Urinary bladder (tissue), 4 donors: ENCODE results near the gene CAPN1. TPM values are rescaled to one million over a fixed set of nuclear protein-coding genes. Genes with fewer than 3 reads are reported as not detected.

Experiments
- DNase-seq: peaks from one replicate; pipeline ENCODE4 v3.0.0-alpha.2; 2015; ENCODE audit errors: extremely low spot score
- H3K27ac ChIP-seq: one replicate; pipeline ENCODE4 v1.5.1; 2013; ENCODE audit warnings: low read depth, mild to moderate bottlenecking, moderate library complexity
- H3K36me3 ChIP-seq: one replicate; pipeline ENCODE4 v1.6.1; 2013; ENCODE audit warnings: mild to moderate bottlenecking, moderate library complexity; ENCODE audit not compliant: insufficient read depth
- H3K4me1 ChIP-seq: one replicate; pipeline ENCODE4 v1.6.1; 2013; ENCODE audit warnings: mild to moderate bottlenecking, moderate library complexity; ENCODE audit not compliant: insufficient read depth
- H3K4me3 ChIP-seq: one replicate; pipeline ENCODE4 v1.5.1; 2013; ENCODE audit warnings: low read depth, low read length
- WGBS: extraction: QIAGEN DNeasy Blood & Tissue Kit; methylation state at CpG from one replicate; pipeline ENCODE4 v1.1.7; 2013; 5-methylcytosine and 5-hydroxymethylcytosine counted together
- polyA plus RNA-seq: library from polyadenylated mRNA; stranded (reverse); fragments of 200-250 nt; gene quantifications from one replicate; pipeline ENCODE4 v1.2.3, GENCODE V29; 2013
- total RNA-seq: library from RNA; depleted of rRNA; stranded (reverse); fragments of >200 nt; gene quantifications from one replicate; pipeline ENCODE4 v1.2.3, GENCODE V29; 2014
- donor health status: healthy with polysubstance abuse.
- donor health status: healthy.

Gene CAPN1
- total and polyA plus RNA-seq, 2 donors: 94.3 to 123 TPM

DNA sequence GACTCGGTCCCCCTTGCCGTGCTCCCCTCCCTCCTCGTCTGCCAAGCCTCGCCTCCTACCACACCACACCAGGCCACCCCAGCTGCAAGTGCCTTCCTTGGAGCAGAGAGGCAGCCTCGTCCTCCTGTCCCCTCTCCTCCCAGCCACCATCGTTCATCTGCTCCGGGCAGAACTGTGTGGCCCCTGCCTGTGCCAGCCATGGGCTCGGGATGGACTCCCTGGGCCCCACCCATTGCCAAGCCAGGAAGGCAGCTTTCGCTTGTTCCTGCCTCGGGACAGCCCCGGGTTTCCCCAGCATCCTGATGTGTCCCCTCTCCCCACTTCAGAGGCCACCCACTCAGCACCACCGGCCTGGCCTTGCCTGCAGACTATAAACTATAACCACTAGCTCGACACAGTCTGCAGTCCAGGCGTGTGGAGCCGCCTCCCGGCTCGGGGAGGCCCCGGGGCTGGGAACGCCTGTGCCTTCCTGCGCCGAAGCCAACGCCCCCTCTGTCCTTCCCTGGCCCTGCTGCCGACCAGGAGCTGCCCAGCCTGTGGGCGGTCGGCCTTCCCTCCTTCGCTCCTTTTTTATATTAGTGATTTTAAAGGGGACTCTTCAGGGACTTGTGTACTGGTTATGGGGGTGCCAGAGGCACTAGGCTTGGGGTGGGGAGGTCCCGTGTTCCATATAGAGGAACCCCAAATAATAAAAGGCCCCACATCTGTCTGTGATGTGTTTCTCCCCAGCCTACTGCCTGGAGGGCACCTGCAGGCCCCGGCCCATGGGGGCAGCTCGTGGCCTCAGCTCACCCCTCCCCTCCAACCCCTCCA, 29.8 kb downstream of the CAPN1 start:
- no peak overlapping the region for H3K4me3 ChIP-seq

DNA sequence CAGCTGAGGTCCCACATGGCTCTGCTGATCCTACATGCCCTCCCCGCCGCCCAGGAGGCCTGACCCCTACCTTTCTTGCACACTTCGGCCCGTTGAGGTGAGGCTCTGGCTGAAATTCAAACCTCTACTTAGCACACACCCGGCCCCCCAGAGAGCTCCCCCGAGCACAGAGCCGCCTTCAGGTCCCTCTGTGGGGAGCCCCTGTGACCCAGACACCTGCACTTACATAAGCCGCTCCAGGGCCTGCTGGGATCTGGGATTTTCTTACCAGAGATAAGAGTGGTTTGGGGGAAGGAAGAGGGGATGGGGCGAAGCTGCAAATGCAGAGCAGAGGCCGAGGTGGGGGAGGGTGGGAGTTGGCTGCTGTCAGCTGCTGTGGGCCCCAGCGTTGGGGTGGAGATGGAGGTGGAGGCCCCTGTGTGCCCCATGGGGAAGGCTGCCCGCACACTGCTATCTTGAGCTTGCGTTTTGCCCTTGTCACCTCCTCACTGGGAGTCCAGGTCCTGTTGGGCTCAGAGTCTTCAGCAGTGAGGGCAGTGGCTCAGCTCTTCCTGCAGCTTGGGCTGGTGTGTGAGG, 30.6 kb downstream of the CAPN1 start:
- WGBS: 59% methylated on average over 13 of the region's 13 CpGs
- Histone ChIP-seq H3K4me1 (no peaks in the 10 kb centered on the region), H3K27ac (no peak overlapping the region), H3K36me3 (peaks cover 3% of the 10 kb centered on the region), H3K4me3 (no peak overlapping the region)
- no peak for DNase-seq

More for the DNA sequence above, 29.8 kb downstream of the CAPN1 start:
- no peak for DNase-seq
- WGBS: 65% methylated on average over 29 of the region's 29 CpGs
- H3K4me1 ChIP-seq: no peaks in the 10 kb centered on the region
- H3K27ac ChIP-seq: no peak overlapping the region
- H3K36me3 ChIP-seq: peaks cover 3% of the 10 kb centered on the region

DNA sequence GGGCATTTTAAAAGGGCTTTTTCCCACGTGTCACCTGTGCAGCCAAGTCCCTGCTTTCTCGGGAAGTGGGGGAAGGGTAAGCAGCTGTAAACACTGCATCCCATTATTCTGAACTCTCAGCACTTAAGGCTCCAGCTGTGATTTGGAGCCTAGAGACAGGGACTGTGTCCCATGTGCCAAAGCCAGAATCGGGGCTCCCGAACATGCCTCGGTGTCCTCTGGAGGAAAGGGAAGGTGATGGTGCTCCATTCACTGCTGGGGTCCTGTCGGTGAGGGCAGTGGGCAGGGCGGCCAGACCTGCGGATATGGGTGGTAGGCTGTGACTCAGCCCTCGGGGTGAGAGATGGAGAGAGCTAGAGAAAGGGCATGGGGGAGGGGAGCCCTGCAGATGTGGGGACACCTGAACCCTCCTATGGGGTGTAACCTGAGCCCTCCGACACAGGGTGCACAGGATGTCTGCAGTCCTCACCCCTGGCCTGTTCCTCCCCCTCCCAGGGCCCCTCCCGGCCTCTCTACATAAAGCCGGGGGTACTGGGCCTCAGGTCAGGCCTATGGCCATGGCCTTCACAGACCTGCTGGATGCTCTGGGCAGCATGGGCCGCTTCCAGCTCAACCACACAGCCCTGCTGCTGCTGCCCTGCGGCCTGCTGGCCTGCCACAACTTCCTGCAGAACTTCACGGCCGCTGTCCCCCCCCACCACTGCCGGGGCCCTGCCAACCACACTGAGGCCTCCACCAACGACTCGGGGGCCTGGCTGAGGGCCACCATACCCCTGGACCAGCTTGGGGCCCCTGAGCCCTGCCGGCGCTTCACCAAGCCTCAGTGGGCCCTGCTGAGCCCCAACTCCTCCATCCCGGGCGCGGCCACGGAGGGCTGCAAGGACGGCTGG, 31.8 kb downstream of the CAPN1 start:
- H3K4me3 ChIP-seq: no peak overlapping the region
- no peaks in the 10 kb centered on the region for H3K4me1 ChIP-seq
- H3K27ac ChIP-seq: no peak overlapping the region
- WGBS: 44% methylated on average over 26 of the region's 26 CpGs
- DNase-seq: no peak
- H3K36me3 ChIP-seq: peaks cover 3% of the 10 kb centered on the region

DNA sequence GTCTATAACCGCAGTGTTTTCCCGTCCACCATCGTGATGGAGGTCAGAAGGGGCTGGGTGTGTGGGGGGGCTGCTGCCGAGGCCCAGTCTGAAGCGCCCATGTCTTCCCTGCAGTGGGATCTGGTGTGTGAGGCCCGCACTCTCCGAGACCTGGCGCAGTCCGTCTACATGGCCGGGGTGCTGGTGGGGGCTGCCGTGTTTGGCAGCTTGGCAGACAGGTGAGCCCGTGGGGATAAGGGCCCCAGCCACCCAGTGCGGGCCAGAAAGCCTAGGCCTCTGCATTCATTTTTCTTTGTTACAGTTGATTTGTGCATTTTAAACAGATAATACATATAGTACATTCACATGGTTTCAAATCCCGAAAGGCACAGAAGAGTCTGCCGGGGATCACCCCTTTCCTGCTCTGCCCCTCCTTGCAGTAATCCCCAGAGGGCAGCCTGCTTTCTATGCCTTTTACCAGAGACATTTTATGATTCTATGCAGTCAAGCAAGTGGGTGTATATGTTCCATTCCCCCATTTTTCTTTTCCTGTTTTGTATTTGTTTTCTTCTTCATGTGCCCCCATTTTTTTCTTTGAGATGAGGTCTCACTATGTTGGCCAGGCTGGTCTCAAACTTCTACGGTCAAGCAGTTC, 32.6 kb downstream of the CAPN1 start:
- WGBS: 79% methylated on average over 16 of the region's 16 CpGs
- no peak overlapping the region for H3K4me3 ChIP-seq

DNA sequence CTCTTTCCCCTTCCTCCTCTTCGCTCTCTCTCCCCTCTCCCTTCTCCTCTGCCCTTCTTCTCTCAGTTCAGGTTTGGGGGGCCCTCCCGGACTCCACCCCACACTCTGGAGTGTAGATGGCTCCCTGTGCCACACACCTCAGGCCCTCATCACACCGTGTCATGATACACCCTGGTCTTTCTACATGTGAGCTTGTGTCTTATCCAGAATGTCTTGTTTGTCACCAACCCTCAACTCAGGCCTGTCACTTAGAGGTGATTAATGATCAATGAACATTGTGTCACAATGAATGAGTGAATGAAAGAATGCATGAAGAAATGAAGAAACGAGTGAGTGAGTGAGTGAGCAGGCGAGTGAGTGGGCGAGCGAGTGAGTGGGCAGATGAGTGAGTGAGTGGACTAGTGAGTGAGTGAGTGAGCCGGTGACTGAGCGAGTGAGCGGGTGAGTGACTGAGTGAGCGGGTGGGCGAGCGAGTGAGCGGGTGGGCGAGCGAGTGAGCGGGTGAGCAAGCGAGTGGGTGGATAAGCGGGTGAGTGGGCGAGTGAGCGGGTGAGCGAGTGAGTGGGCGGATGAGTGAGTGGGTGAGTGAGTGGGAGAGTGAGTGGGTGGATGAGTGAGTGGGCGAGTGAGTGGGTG, 33.8 kb downstream of the CAPN1 start:
- Histone ChIP-seq H3K27ac (no peak overlapping the region), H3K36me3 (no peaks in the 10 kb centered on the region), H3K4me1 (no peaks in the 10 kb centered on the region), H3K4me3 (no peak overlapping the region)
- no peak for DNase-seq
- WGBS: 93% methylated on average over 24 of the region's 24 CpGs

More for the DNA sequence above, 32.6 kb downstream of the CAPN1 start:
- no peak overlapping the region for H3K27ac ChIP-seq
- H3K4me1 ChIP-seq: no peaks in the 10 kb centered on the region
- no peak for DNase-seq
- H3K36me3 ChIP-seq: peaks cover 2% of the 10 kb centered on the region

DNA sequence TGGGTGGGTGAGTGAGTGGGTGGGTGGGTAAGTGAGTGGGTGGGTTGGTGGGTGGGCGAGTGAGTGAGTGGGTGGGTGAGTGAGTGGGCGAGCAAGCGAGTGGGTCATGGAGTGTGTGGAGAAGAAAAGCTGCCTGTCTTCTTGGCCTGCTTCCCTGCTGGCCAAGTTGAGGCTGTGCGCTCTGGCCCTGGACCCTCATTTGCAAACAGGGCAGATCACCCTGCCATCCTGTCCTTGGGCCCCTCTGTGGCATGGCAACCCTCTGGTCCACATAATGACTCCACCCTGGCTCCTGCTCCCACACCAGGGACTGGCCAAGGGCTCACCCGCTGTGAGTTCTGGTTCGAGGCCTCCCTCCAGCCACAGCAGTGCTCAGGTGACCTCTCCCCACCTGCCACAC, 35.1 kb downstream of the CAPN1 start:
- no peak for DNase-seq
- 90% methylated on average over 6 of the region's 6 CpGs for WGBS
- H3K4me1 ChIP-seq: no peaks in the 10 kb centered on the region
- no peak overlapping the region for H3K27ac ChIP-seq
- H3K36me3 ChIP-seq: no peaks in the 10 kb centered on the region
- no peak overlapping the region for H3K4me3 ChIP-seq

DNA sequence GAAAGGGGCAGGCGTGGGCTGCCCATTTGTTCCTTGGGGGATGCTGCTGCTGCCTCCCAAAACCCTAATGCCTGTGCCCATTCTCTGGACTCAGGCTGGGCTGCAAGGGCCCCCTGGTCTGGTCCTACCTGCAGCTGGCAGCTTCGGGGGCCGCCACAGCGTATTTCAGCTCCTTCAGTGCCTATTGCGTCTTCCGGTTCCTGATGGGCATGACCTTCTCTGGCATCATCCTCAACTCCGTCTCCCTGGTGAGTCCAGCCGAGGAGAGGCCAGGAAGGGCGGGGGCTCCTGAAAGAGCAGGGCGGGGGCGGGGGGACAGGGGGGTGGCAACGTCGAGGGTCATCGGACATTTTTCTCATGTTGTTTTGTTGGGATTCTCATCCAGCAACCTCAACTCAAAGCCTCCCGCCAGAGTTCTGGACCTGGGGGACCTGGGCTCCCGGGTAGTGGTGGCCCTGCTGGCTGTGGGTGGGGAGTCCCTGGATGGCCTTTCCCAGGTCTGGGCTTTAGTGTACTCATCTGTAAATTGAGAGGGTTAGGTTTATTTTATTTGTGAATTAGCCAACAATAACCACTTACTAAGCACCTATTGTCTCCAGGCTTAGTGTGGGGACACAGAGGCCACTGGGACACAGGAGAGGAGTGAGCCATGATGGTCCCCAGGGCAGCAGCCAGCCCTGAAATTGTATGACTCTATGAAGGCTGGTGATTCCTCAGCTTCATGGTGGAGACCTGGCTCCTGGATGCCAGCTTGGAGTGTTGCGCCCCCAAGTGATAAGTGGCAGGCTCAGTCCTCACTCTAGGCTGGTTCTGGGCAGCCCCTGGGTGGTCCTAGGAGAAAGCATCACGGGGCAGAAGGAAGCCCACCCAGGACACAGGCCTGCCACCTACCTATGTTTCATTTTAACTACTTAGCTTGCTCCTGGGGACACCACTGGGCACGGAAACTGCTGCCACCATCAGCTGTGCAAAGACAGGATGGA, 36.0 kb downstream of the CAPN1 start:
- H3K27ac ChIP-seq: no peak overlapping the region
- 87% methylated on average over 19 of the region's 19 CpGs for WGBS
- DNase-seq: no peak
- no peaks in the 10 kb centered on the region for H3K4me1 ChIP-seq
- H3K36me3 ChIP-seq: no peaks in the 10 kb centered on the region
- no peak overlapping the region for H3K4me3 ChIP-seq

DNA sequence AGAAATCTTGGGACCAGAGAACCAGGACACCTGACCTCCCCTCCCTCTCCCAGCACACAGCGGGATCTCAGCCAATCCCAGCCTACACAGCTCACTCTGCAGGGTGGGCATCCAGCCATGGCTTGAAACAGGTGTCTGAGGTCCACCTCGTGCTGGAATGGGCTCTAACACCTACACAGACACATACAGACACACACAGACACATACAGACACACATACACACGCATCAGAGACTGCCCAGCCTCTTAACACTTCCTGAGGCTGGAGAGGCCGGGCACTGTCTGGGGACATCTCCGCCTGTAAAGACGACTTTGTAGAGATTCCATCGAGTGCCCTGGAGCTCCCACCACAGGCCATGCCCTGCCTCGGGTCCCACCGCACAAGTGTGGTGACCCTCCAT, 36.7 kb downstream of the CAPN1 start:
- Histone ChIP-seq H3K4me3 (no peak overlapping the region), H3K27ac (no peak overlapping the region), H3K36me3 (no peaks in the 10 kb centered on the region), H3K4me1 (no peaks in the 10 kb centered on the region)
- WGBS: 86% methylated on average over 9 of the region's 9 CpGs
- no peak for DNase-seq

DNA sequence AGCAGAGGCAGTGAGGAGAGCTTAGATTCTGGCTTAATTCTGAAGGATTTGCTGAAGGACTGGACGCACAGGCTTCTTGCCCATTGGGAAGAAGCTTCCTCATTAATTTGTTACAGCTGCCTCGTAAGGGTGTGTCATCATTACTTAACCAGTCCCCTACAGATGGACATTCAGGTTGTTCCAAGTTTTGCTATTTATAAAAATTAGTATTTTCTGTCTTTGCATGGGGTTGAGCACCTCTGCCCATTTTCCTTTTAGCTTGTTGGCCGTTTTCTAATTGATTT, 38.1 kb downstream of the CAPN1 start:
- no peak for DNase-seq
- no peaks in the 10 kb centered on the region for H3K36me3 ChIP-seq
- no peak overlapping the region for H3K27ac ChIP-seq
- no peak overlapping the region for H3K4me3 ChIP-seq
- H3K4me1 ChIP-seq: no peaks in the 10 kb centered on the region
- 58% methylated on average over 3 of the region's 3 CpGs for WGBS

DNA sequence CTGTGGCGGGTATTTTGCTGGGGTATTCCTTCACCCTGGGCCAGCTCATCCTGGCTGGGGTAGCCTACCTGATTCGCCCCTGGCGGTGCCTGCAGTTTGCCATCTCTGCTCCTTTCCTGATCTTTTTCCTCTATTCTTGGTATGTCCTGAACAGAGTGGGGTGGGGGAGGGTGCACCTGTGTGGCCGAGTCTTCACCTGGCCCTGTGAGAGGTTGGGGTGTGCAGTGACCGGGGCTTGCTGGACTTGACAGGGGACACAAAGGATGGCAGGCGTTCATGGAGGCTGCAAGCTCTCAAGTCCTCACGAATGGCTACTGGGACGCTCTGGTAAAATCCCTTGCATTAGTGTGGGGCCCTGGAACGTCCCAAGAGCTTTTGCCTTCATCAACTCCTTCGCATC, 39.3 kb downstream of the CAPN1 start:
- no peak overlapping the region for H3K27ac ChIP-seq
- H3K36me3 ChIP-seq: no peaks in the 10 kb centered on the region
- H3K4me1 ChIP-seq: no peaks in the 10 kb centered on the region
- DNase-seq: no peak
- WGBS: 91% methylated on average over 10 of the region's 10 CpGs
- no peak overlapping the region for H3K4me3 ChIP-seq

DNA sequence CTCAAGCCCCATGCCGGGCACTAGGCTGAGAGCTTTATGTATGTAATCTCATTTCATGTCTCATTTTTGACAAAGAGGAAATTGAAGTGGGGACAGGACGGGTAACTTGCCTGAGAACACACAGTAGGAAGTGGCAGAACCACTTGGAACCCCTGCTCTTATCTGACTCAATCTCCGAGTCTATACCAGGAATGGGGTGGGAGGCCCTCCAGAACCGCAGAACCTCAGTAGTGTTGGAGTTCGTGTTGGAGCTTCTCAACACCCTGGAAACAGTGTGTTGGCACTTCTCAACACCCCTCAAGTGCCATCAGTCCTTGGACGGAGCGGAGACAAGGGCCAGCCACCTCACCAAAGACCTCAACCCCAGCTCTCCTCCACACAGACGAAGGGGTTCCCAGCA, 41.3 kb downstream of the CAPN1 start:
- no peak for DNase-seq
- WGBS: 85% methylated on average over 8 of the region's 8 CpGs
- H3K4me3 ChIP-seq: no peak overlapping the region
- H3K4me1 ChIP-seq: no peaks in the 10 kb centered on the region
- H3K27ac ChIP-seq: no peak overlapping the region
- H3K36me3 ChIP-seq: no peaks in the 10 kb centered on the region

DNA sequence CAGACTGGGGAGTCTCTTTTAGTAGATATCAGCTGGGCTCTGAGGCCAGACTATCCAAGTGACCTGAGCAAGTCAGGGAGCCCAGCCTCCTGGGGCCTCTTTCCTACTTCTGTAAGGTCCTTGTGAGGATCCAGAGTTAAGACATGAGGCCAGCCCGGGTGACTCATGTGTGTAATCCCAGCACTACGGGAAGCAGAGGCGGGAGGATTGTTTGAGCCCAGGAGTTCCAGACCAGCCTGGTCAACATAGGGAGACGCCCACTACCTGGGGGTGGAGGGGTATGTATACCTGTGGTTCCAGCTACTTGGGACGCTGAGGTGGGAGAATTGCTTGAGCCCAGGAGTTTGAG, 43.2 kb downstream of the CAPN1 start:
- no peak overlapping the region for H3K4me3 ChIP-seq
- DNase-seq: no peak
- WGBS: 39% methylated on average over 5 of the region's 5 CpGs
- H3K36me3 ChIP-seq: no peaks in the 10 kb centered on the region
- H3K27ac ChIP-seq: peak overlapping the region; percentile 11
- H3K4me1 ChIP-seq: no peaks in the 10 kb centered on the region
